COR-L47 (cell line): Measurements from ENCODE around the gene FSTL1.

Experiments used
- DNase-seq: peaks from one replicate; lab custom pipeline; 2025; lab: John Stamatoyannopoulos, UW

FSTL1 gene

GRCh38 chr3:120352017-120352416, 98.8 kb downstream of the FSTL1 start:
- no peak for DNase-seq

DNA sequence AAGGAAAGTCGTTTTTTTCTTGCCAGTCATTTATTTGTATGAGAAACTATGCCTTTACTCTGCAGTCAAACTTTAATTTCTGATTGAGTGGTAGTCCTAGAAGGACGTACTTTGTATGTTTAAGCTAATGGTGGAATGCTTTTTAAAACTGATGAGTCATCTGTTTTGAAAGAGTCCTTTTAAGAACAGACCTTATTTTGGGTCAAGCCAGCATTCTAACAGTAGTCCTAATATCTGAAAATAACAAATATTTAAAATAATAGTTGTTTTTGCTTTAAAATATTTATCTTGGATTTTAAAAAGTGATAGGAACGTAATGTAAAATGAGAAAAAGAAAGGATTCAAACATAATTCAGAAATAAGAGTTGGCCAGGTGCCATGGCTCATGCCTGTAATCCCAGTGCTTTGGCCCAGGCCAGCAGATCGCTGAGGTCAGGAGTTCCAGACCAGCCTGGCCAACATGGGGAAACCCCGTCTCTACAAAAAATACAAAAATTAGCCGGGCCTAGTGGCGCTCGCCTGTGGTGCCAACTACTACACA, 100.3 kb downstream of the FSTL1 start:
- DNase-seq = no peak

DNA sequence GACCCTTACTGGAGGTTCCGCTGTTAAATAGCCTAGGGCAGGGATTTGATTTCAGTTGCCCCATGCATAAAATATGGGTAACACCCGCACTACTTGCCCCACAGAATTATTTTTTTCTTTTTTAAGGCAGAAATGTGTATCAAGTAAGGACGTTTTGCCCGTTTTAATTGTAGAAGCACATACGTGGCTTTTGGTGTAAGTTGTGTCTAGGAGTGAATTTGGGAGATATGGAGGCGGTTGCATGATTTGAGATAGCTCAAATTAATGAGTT, 101.0 kb downstream of the FSTL1 start:
- DNase-seq = no peak

GRCh38 chr3:120348991-120349854, 101.6 kb downstream of the FSTL1 start, which contains the start of gene LRRC58:
Gene LRRC58 (minus strand): TSS chr3:120349354. CDS start chr3:120349243, 111 bp downstream.
- peak; percentile 98 for DNase-seq

- DNase-seq = no peak
Observed at GRCh38 chr3:120348065-120348990, 102.5 kb downstream of the FSTL1 start.

DNA sequence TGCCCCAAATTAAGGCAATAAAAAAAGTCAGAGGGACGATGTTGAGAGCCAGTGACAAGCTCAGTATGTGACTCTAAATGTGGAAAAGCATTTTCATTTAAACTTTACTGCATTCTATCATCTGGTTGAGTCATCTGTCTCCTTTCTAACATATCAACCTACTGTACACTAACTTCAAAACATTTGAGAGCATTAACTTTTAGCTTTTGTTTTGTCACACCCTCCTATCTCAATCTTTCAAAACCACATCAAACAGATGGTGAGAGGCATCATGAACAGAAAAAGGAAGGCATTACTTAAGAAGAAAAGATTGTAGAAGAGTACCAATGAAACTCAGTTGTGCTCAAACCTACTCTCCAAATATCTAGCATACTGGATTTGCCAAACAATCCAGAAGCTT, 106.4 kb downstream of the FSTL1 start:
- no peak for DNase-seq
